ENCODE measurements around the gene GPBAR1.
A peak's percentile ranks its signal among the peaks of the same experiment; 100 is the strongest.
"Not testable (repeated sequence)": the region's sequence is repeated elsewhere in the genome, so short reads cannot be mapped to it uniquely, and the experiment has no call there.

GPBAR1 gene

GRCh38 chr2:218267259-218267658 lies 6.4 kb downstream of the GPBAR1 start:
- no peak for DNase-seq (ENCODE audit: low spot score)

- DNase-seq (ENCODE audit: low spot score) = peak; percentile 99
Measured at GRCh38 chr2:218269900-218270720, 9.3 kb downstream of the GPBAR1 start, which contains the start of the genes AAMP and PNKD. Gene AAMP, minus strand, starts transcription at chr2:218270137. Its CDS starts 51 bp downstream, at chr2:218270086. Gene PNKD, plus strand, starts transcription at chr2:218270519. Its CDS starts 17 bp downstream, at chr2:218270536.

GRCh38 chr2:218270721-218271486 lies 10.1 kb downstream of the GPBAR1 start:
- peak; percentile 63 for DNase-seq (ENCODE audit: low spot score)

- no peak for DNase-seq (ENCODE audit: low spot score)
Measured at GRCh38 chr2:218271487-218271797, 10.6 kb downstream of the GPBAR1 start.

GRCh38 chr2:218271865-218272530 lies 11.2 kb downstream of the GPBAR1 start:
- no peak for DNase-seq (ENCODE audit: low spot score)

GRCh38 chr2:218272531-218273212 lies 11.9 kb downstream of the GPBAR1 start:
- DNase-seq (ENCODE audit: low spot score) = peak; percentile 84

GRCh38 chr2:218273214-218273907 lies 12.5 kb downstream of the GPBAR1 start:
- DNase-seq (ENCODE audit: low spot score) = not testable (repeated sequence)

GRCh38 chr2:218273908-218274249 lies 13.1 kb downstream of the GPBAR1 start:
- DNase-seq (ENCODE audit: low spot score) = no peak

GRCh38 chr2:218274586-218274985 lies 13.8 kb downstream of the GPBAR1 start:
- DNase-seq (ENCODE audit: low spot score) = no peak

GRCh38 chr2:218275371-218276072 lies 14.7 kb downstream of the GPBAR1 start:
- no peak for DNase-seq (ENCODE audit: low spot score)

GRCh38 chr2:218276986-218277755 lies 16.4 kb downstream of the GPBAR1 start:
- no peak for DNase-seq (ENCODE audit: low spot score)

- no peak for DNase-seq (ENCODE audit: low spot score)
Measured at GRCh38 chr2:218277921-218278320, 17.1 kb downstream of the GPBAR1 start.

- DNase-seq (ENCODE audit: low spot score) = no peak
Measured at GRCh38 chr2:218278531-218279360, 17.9 kb downstream of the GPBAR1 start.

GRCh38 chr2:218280260-218280870 lies 19.6 kb downstream of the GPBAR1 start:
- no peak for DNase-seq (ENCODE audit: low spot score)

GRCh38 chr2:218281449-218281848 lies 20.6 kb downstream of the GPBAR1 start:
- no peak for DNase-seq (ENCODE audit: low spot score)

GRCh38 chr2:218282173-218282991 lies 21.6 kb downstream of the GPBAR1 start:
- DNase-seq (ENCODE audit: low spot score) = no peak

GRCh38 chr2:218284106-218284811 lies 23.4 kb downstream of the GPBAR1 start:
- no peak for DNase-seq (ENCODE audit: low spot score)
